Stomach (tissue), 9 donors: Measurements from ENCODE around the gene TMED5. TPM values are rescaled to one million over a fixed set of nuclear protein-coding genes. Genes with fewer than 3 reads are reported as not detected.

Source experiments
- DNase-seq, 2 donors: peaks; one replicate each; pipeline versions ENCODE4 v3.0.0 to v3.0.0-alpha.2; 2013 to 2019
- H3K27ac ChIP-seq, 5 donors: fragments of 200-600 bp in 4 of 5; sonication (generic) in 4 of 5; one replicate each; pipeline ENCODE4 v1.5.1; 2013 to 2019; ENCODE audit warnings: mild to moderate bottlenecking in 1 of 5, moderate library complexity in 1 of 5
- H3K27me3 ChIP-seq, 3 donors: fragments of 200-600 bp; sonication (generic); one replicate each; pipeline ENCODE4 v1.5.1; 2017 to 2019; ENCODE audit warnings: mixed run types in 1 of 3
- H3K36me3 ChIP-seq, 4 donors: fragments of 200-600 bp; sonication (generic); 1 replicate in 3 of 4; 2 replicates in 1 of 4; pipeline ENCODE4 v1.5.1; 2016 to 2019
- H3K4me1 ChIP-seq, 4 donors: fragments of 200-600 bp; sonication (generic); one replicate each; pipeline ENCODE4 v1.5.1; 2016 to 2019
- H3K4me3 ChIP-seq, 4 donors: fragments of 200-600 bp; sonication (generic) in 3 of 4; one replicate each; pipeline ENCODE4 v1.5.1; 2016 to 2019; ENCODE audit warnings: mild to moderate bottlenecking in 1 of 4
- H3K9me3 ChIP-seq, 4 donors: fragments of 200-600 bp; sonication (generic); one replicate each; pipeline ENCODE4 v1.5.1; 2016 to 2019
- CTCF ChIP-seq, 7 experiments: fragments of 450-650 bp in 4 of 7; fragments of 200-600 bp in 3 of 7; sonication (generic) in 3 of 7; IDR thresholded peaks; one replicate each; pipeline ENCODE4 v1.5.1; 2016 to 2019; ENCODE audit warnings: antibody characterized with exemption in 7 of 7, control low read depth in 2 of 7, mild to moderate bottlenecking in 1 of 7
- EP300 ChIP-seq: sonication (generic); formaldehyde crosslinking; IDR thresholded peaks from one replicate; pipeline ENCODE4 v1.6.1; 2017; ENCODE audit warnings: antibody characterized with exemption
- POLR2A ChIP-seq, 4 donors: fragments of 450-650 bp; IDR thresholded peaks; one replicate each; pipeline ENCODE4 v1.6.1; 2016; ENCODE audit warnings: antibody characterized with exemption in 4 of 4, control low read depth in 2 of 4, mild to moderate bottlenecking in 1 of 4, moderate library complexity in 1 of 4
- POLR2AphosphoS5 ChIP-seq, 3 donors: sonication (generic); formaldehyde crosslinking; IDR thresholded peaks; one replicate each; pipeline ENCODE4 v1.6.1; 2016; ENCODE audit warnings: antibody characterized with exemption in 3 of 3
- WGBS, 5 donors: extraction: QIAGEN DNeasy Blood & Tissue Kit in 3 of 5; methylation state at CpG; one replicate each; pipeline versions ENCODE4 v1.1.5 to v1.1.7; 2013 to 2018; 5-methylcytosine and 5-hydroxymethylcytosine counted together
- intact Hi-C: fragments of 100-400 bp; cut with DNase I; formaldehyde crosslinking; loops from one replicate; pipeline ENCODE4 v1.15.1; 2023; ENCODE audit warnings: low total_unique reads
- polyA plus RNA-seq, 3 donors: library from polyadenylated mRNA; stranded (reverse); fragments of 200-250 nt; gene quantifications; one replicate each; pipeline ENCODE4 v1.2.3, GENCODE V29; 2013
- total RNA-seq, 5 donors: library from RNA; depleted of rRNA; stranded (reverse); fragments of >200 nt; gene quantifications; one replicate each; pipeline versions ENCODE4 v1.1.0 to v1.2.3, GENCODE V29; 2014 to 2016
- donor health status: healthy with polysubstance abuse.
- donor health status: Bipolar disorder and iron deficiency.
- donor health status: healthy.

The TMED5 gene
- total and polyA plus RNA-seq, 8 donors, result 8.2 to 85.6 (median 16.1) TPM

GRCh38 chr1:93205892-93206566 is 25.8 kb upstream of the TMED5 start:
- no peaks in the 10 kb centered on the region for H3K9me3 ChIP-seq
- no peak for TF ChIP-seq CTCF (IDR thresholded peaks at IDR 0.05)
- TF ChIP-seq POLR2A (IDR thresholded peaks at IDR 0.05), result no peak
- TF ChIP-seq EP300, result no peak
- TF ChIP-seq POLR2AphosphoS5 (IDR thresholded peaks at IDR 0.05), result no peak
- DNase-seq, result no peak
- peaks cover 0 to 5% (median under 1%) of the 10 kb centered on the region in 4 donors for H3K36me3 ChIP-seq
- no peaks in the 10 kb centered on the region for H3K4me1 ChIP-seq
- WGBS, 5 donors, result 91 to 96% (median 93%) methylated on average over 6 of the region's 6 CpGs
- H3K27me3 ChIP-seq, result no peaks in the 10 kb centered on the region
- H3K27ac ChIP-seq, result no peak overlapping the region
- intact Hi-C loops, result no loop called here
- no peak overlapping the region for H3K4me3 ChIP-seq

- Histone ChIP-seq H3K27me3 (no peaks in the 10 kb centered on the region), H3K9me3 (no peaks in the 10 kb centered on the region), H3K4me1 (no peaks in the 10 kb centered on the region), H3K4me3 (no peak overlapping the region), H3K27ac (no peak overlapping the region), H3K36me3 (peaks cover 0 to 12% (median 4%) of the 10 kb centered on the region in 4 donors)
- no peak for DNase-seq
- intact Hi-C loops, result no loop called here
- TF ChIP-seq POLR2AphosphoS5 (IDR thresholded peaks at IDR 0.05) (no peak), EP300 (no peak), CTCF (IDR thresholded peaks at IDR 0.05) (no peak), POLR2A (IDR thresholded peaks at IDR 0.05) (no peak)
- 60 to 76% (median 69%) methylated on average over 4 of the region's 4 CpGs for WGBS, 5 donors
Measured at GRCh38 chr1:93200714-93201113, 20.5 kb upstream of the TMED5 start.

- WGBS, 5 donors, result 89 to 98% (median 96%) methylated on average over 6 of the region's 6 CpGs
- no peak for DNase-seq
- H3K36me3 ChIP-seq, result peaks cover 0 to 16% (median 4%) of the 10 kb centered on the region in 4 donors
Measured at GRCh38 chr1:93200086-93200620, 19.9 kb upstream of the TMED5 start.

GRCh38 chr1:93199150-93199549 is 18.9 kb upstream of the TMED5 start:
- Histone ChIP-seq H3K9me3 (no peaks in the 10 kb centered on the region), H3K36me3 (peaks cover 0 to 16% (median 4%) of the 10 kb centered on the region in 4 donors), H3K27me3 (no peaks in the 10 kb centered on the region), H3K27ac (no peak overlapping the region), H3K4me3 (no peak overlapping the region), H3K4me1 (no peaks in the 10 kb centered on the region)
- no peak for DNase-seq
- TF ChIP-seq POLR2AphosphoS5 (IDR thresholded peaks at IDR 0.05), result no peak
- TF ChIP-seq EP300, result no peak
- TF ChIP-seq CTCF (IDR thresholded peaks at IDR 0.05), result no peak
- no peak for TF ChIP-seq POLR2A (IDR thresholded peaks at IDR 0.05)
- intact Hi-C loops, result no loop called here
- 95 to 100% (median 98%) methylated on average over 2 to 9 of the region's 9 CpGs for WGBS, 5 donors

More at GRCh38 chr1:93200086-93200620, 19.9 kb upstream of the TMED5 start:
- H3K27me3 ChIP-seq, result no peaks in the 10 kb centered on the region
- no peak overlapping the region for H3K4me3 ChIP-seq
- TF ChIP-seq EP300, result no peak
- TF ChIP-seq POLR2A (IDR thresholded peaks at IDR 0.05), result no peak
- H3K9me3 ChIP-seq, result no peaks in the 10 kb centered on the region
- H3K27ac ChIP-seq, result no peak overlapping the region
- intact Hi-C loops, result no loop called here
- H3K4me1 ChIP-seq, result no peaks in the 10 kb centered on the region

GRCh38 chr1:93196591-93196990 is 16.4 kb upstream of the TMED5 start:
- Histone ChIP-seq H3K4me3 (no peak overlapping the region), H3K27ac (no peak overlapping the region), H3K9me3 (no peaks in the 10 kb centered on the region), H3K4me1 (no peaks in the 10 kb centered on the region), H3K36me3 (peaks cover 0 to 16% (median 10%) of the 10 kb centered on the region in 4 donors), H3K27me3 (no peaks in the 10 kb centered on the region)
- intact Hi-C loops, result no loop called here
- 88 to 100% (median 95%) methylated on average over 1 of the region's 1 CpG for WGBS, 5 donors
- no peak for DNase-seq
- TF ChIP-seq POLR2AphosphoS5 (IDR thresholded peaks at IDR 0.05), result no peak
- TF ChIP-seq CTCF (IDR thresholded peaks at IDR 0.05), result no peak
- no peak for TF ChIP-seq EP300
- no peak for TF ChIP-seq POLR2A (IDR thresholded peaks at IDR 0.05)
